SK-N-SH (cell line): ENCODE data around the gene AGBL1.

ENCODE experiments used
- EP300 ChIP-seq, 2 experiments: IDR thresholded peaks; 2 replicates each; pipeline versions ENCODE4 v1.4.0 to v1.6.1; 2012; ENCODE audit warnings: borderline replicate concordance in 1 of 2, low read depth in 1 of 2, low read length in 1 of 2
- EZH2phosphoT487 ChIP-seq: fragments of 200-600 bp; sonication (generic); IDR thresholded peaks from 2 replicates; pipeline ENCODE4 v1.6.1; 2017; ENCODE audit warnings: low read depth, mixed run types, mild to moderate bottlenecking, antibody characterized with exemption, moderate library complexity, borderline replicate concordance
- MXI1 ChIP-seq: IDR thresholded peaks from 2 replicates; pipeline ENCODE4 v1.6.1; 2012; ENCODE audit warnings: mild to moderate bottlenecking, low read depth, low read length, improper control_type of control experiment
- NRF1 ChIP-seq: IDR thresholded peaks from 2 replicates; pipeline ENCODE4 v1.6.1; 2012; ENCODE audit warnings: low read depth, mild to moderate bottlenecking, low read length
- POLR2AphosphoS5 ChIP-seq: IDR thresholded peaks from 2 replicates; pipeline ENCODE4 v1.6.1; 2012; ENCODE audit warnings: low read depth, low read length
- RAD21 ChIP-seq: IDR thresholded peaks from 2 replicates; pipeline ENCODE4 v1.6.1; 2012; ENCODE audit warnings: mild to moderate bottlenecking, low read length
- RFX5 ChIP-seq: IDR thresholded peaks from 2 replicates; pipeline ENCODE4 v1.6.1; 2012; ENCODE audit warnings: mild to moderate bottlenecking, improper control_type of control experiment, low read length
- SIN3A ChIP-seq: IDR thresholded peaks from 2 replicates; pipeline ENCODE4 v1.6.1; 2012; ENCODE audit warnings: low read depth, mild to moderate bottlenecking, low read length, moderate library complexity, borderline replicate concordance
- TF ChIP-seq, protein P1 (sequence below): fragments of 200-600 bp; sonication (generic); IDR thresholded peaks from 2 replicates; pipeline ENCODE4 v1.6.1; 2017; ENCODE audit warnings: antibody characterized with exemption, mild to moderate bottlenecking, moderate library complexity
- TF ChIP-seq, protein P2 (sequence below): fragments of 150-350 bp; IDR thresholded peaks from 2 replicates; pipeline ENCODE4 v1.6.1; 2017; ENCODE audit warnings: antibody characterized with exemption, low read length, low read depth, borderline replicate concordance
- TF ChIP-seq, protein P3 (sequence below): IDR thresholded peaks from 2 replicates; pipeline ENCODE4 v1.6.1; 2012; ENCODE audit warnings: mild to moderate bottlenecking, low read depth, low read length, moderate library complexity

DNA sequence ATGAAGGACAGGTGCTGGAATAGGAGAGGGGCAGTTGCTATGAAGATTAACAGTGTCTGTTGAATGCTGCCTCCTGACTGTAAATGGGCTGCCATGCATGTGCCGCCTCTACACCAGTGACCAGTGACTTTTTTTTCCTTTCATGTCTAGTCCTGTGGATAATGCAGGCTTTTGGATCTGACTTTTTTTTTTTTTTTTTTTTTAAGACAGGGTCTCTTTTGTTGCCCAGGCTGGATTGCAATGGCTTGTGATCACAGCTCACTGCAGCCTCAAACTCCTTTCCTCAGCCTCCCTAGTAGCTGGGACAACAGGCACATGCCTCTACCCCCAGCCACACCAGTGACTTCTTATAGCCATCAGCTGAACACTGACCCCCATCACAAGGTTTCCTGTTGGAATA is 41.2 kb upstream of the AGBL1 start:
- TF ChIP-seq POLR2AphosphoS5, result no peak
- TF ChIP-seq RFX5, result no peak
- TF ChIP-seq, protein P1, sequence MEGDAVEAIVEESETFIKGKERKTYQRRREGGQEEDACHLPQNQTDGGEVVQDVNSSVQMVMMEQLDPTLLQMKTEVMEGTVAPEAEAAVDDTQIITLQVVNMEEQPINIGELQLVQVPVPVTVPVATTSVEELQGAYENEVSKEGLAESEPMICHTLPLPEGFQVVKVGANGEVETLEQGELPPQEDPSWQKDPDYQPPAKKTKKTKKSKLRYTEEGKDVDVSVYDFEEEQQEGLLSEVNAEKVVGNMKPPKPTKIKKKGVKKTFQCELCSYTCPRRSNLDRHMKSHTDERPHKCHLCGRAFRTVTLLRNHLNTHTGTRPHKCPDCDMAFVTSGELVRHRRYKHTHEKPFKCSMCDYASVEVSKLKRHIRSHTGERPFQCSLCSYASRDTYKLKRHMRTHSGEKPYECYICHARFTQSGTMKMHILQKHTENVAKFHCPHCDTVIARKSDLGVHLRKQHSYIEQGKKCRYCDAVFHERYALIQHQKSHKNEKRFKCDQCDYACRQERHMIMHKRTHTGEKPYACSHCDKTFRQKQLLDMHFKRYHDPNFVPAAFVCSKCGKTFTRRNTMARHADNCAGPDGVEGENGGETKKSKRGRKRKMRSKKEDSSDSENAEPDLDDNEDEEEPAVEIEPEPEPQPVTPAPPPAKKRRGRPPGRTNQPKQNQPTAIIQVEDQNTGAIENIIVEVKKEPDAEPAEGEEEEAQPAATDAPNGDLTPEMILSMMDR, result no peak
- TF ChIP-seq, protein P2, sequence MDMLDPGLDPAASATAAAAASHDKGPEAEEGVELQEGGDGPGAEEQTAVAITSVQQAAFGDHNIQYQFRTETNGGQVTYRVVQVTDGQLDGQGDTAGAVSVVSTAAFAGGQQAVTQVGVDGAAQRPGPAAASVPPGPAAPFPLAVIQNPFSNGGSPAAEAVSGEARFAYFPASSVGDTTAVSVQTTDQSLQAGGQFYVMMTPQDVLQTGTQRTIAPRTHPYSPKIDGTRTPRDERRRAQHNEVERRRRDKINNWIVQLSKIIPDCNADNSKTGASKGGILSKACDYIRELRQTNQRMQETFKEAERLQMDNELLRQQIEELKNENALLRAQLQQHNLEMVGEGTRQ, result no peak
- TF ChIP-seq EP300 (IDR thresholded peaks at IDR 0.05; ENCODE audit: borderline replicate concordance in 1 of 2, low read depth in 1 of 2, low read length in 1 of 2), result no peak
- TF ChIP-seq RAD21, result no peak
- TF ChIP-seq SIN3A, result no peak
- TF ChIP-seq, protein P3, sequence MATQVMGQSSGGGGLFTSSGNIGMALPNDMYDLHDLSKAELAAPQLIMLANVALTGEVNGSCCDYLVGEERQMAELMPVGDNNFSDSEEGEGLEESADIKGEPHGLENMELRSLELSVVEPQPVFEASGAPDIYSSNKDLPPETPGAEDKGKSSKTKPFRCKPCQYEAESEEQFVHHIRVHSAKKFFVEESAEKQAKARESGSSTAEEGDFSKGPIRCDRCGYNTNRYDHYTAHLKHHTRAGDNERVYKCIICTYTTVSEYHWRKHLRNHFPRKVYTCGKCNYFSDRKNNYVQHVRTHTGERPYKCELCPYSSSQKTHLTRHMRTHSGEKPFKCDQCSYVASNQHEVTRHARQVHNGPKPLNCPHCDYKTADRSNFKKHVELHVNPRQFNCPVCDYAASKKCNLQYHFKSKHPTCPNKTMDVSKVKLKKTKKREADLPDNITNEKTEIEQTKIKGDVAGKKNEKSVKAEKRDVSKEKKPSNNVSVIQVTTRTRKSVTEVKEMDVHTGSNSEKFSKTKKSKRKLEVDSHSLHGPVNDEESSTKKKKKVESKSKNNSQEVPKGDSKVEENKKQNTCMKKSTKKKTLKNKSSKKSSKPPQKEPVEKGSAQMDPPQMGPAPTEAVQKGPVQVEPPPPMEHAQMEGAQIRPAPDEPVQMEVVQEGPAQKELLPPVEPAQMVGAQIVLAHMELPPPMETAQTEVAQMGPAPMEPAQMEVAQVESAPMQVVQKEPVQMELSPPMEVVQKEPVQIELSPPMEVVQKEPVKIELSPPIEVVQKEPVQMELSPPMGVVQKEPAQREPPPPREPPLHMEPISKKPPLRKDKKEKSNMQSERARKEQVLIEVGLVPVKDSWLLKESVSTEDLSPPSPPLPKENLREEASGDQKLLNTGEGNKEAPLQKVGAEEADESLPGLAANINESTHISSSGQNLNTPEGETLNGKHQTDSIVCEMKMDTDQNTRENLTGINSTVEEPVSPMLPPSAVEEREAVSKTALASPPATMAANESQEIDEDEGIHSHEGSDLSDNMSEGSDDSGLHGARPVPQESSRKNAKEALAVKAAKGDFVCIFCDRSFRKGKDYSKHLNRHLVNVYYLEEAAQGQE, result no peak
- no peak for TF ChIP-seq MXI1
- TF ChIP-seq NRF1, result no peak
- no peak for TF ChIP-seq EZH2phosphoT487
